H1 (cell line): ENCODE measurements around the gene FGF12. TPM values are rescaled to one million over a fixed set of nuclear protein-coding genes. Genes with fewer than 3 reads are reported as not detected.

Experiments used
- CTCF ChIA-PET: fragments of 300-600 bp; sonication (Branson Sonifier 250); formaldehyde crosslinking; loops from one replicate; lab custom pipeline; 2021; ENCODE audit not compliant: partially characterized antibody; lab: Charles Lee
- POLR2A ChIA-PET: fragments of 300-600 bp; sonication (Branson Sonifier 250); formaldehyde crosslinking; loops from one replicate; lab custom pipeline; 2021; ENCODE audit warnings: inconsistent platforms; ENCODE audit not compliant: partially characterized antibody; lab: Charles Lee
- DNase-seq, 2 experiments: peaks; one replicate each; pipeline versions ENCODE4 v3.0.0 to v3.0.0-alpha.2; 2010 to 2022; ENCODE audit warnings: low spot score in 2 of 2, low read depth in 1 of 2, mixed read lengths in 1 of 2
- FAIRE-seq: peaks from 2 replicates; lab custom pipeline; 2011; peaks lifted over from hg19 to GRCh38; lab: Jason Lieb, UNC
- H2AFZ ChIP-seq: 2 replicates; pipeline ENCODE4 v1.8.1; 2012; ENCODE audit warnings: low read length, inconsistent platforms
- H2AK5ac ChIP-seq: 2 replicates; pipeline ENCODE4 v1.6.1; 2013; ENCODE audit warnings: low read depth, low read length
- H2BK120ac ChIP-seq: replicated peaks from 2 replicates; pipeline ENCODE3; 2013; ENCODE audit warnings: low read depth, low read length, inconsistent platforms
- H2BK12ac ChIP-seq: 2 replicates; pipeline ENCODE4 v1.6.1; 2013; ENCODE audit warnings: low read depth, low read length
- H2BK15ac ChIP-seq: 2 replicates; pipeline ENCODE4 v1.6.1; 2013; ENCODE audit warnings: low read length
- H2BK20ac ChIP-seq: 2 replicates; pipeline ENCODE4 v1.6.1; 2013; ENCODE audit warnings: low read length
- H2BK5ac ChIP-seq: 2 replicates; pipeline ENCODE4 v1.6.1; 2013; ENCODE audit warnings: low read depth, low read length
- H3K14ac ChIP-seq: 2 replicates; pipeline ENCODE4 v1.6.1; 2013; ENCODE audit warnings: inconsistent platforms; ENCODE audit not compliant: insufficient read length
- H3K18ac ChIP-seq: 2 replicates; pipeline ENCODE4 v1.6.1; 2013; ENCODE audit warnings: low read length; ENCODE audit errors: extremely low read depth
- H3K23ac ChIP-seq: 2 replicates; pipeline ENCODE4 v1.6.1; 2013; ENCODE audit warnings: inconsistent platforms; ENCODE audit not compliant: insufficient read length
- H3K23me2 ChIP-seq: 2 replicates; pipeline ENCODE4 v1.6.1; 2013; ENCODE audit warnings: low read depth, low read length
- H3K27ac ChIP-seq: 2 replicates; pipeline ENCODE4 v1.6.1; 2011; ENCODE audit warnings: low read depth, low read length, inconsistent platforms
- H3K27me3 ChIP-seq, 4 experiments: replicated peaks in 1 of 4; 1 replicate in 1 of 4; 2 replicates in 3 of 4; pipeline versions ENCODE4 v1.6.1 to v1.8.1; 2011 to 2013; ENCODE audit warnings: low read length in 3 of 4, mild to moderate bottlenecking in 3 of 4, inconsistent platforms in 2 of 4, mixed read lengths in 2 of 4, moderate library complexity in 1 of 4; ENCODE audit not compliant: control insufficient read depth in 3 of 4, insufficient read depth in 3 of 4; ENCODE audit errors: extremely low read depth in 1 of 4
- H3K36me3 ChIP-seq, 4 experiments: 2 replicates each; pipeline versions ENCODE4 v1.6.1 to v1.8.1; 2011 to 2013; ENCODE audit warnings: mild to moderate bottlenecking in 4 of 4, low read length in 3 of 4, moderate library complexity in 2 of 4, control low read depth in 1 of 4, inconsistent platforms in 1 of 4; ENCODE audit not compliant: insufficient read depth in 4 of 4, control insufficient read depth in 2 of 4
- H3K4ac ChIP-seq: replicated peaks from 2 replicates; pipeline ENCODE3; 2013; ENCODE audit warnings: low read length, low read depth, mixed read lengths, inconsistent platforms; ENCODE audit not compliant: insufficient read length
- H3K4me1 ChIP-seq, 4 experiments: replicated peaks in 1 of 4; 1 replicate in 1 of 4; 2 replicates in 3 of 4; pipeline versions ENCODE4 v1.6.1 to v1.8.1; 2011 to 2013; ENCODE audit warnings: low read length in 3 of 4, inconsistent platforms in 2 of 4, mixed read lengths in 1 of 4; ENCODE audit not compliant: insufficient read depth in 4 of 4, control insufficient read depth in 3 of 4
- H3K4me2 ChIP-seq, 2 experiments: 2 replicates each; pipeline versions ENCODE4 v1.6.1 to v1.8.1; 2011 to 2013; ENCODE audit warnings: low read depth in 2 of 2, low read length in 2 of 2, control low read depth in 1 of 2, inconsistent platforms in 1 of 2, mild to moderate bottlenecking in 1 of 2; ENCODE audit not compliant: insufficient read depth in 1 of 2
- H3K4me3 ChIP-seq, 4 experiments: fragments of 200-600, 300-600 bp in 1 of 4; sonication (generic), shearing (Covaris generic), sonication (Bioruptor Twin) in 1 of 4; 2 replicates each; pipeline versions ENCODE4 v1.5.1 to v1.8.1; 2011 to 2016; ENCODE audit warnings: low read length in 4 of 4, low read depth in 3 of 4, control low read depth in 2 of 4, inconsistent platforms in 2 of 4, mild to moderate bottlenecking in 2 of 4, mixed read lengths in 1 of 4, moderate library complexity in 1 of 4; ENCODE audit not compliant: insufficient read depth in 2 of 4; ENCODE audit errors: extremely low read depth in 1 of 4
- H3K56ac ChIP-seq: replicated peaks from 2 replicates; pipeline ENCODE3; 2013; ENCODE audit warnings: low read depth, mild to moderate bottlenecking, mixed read lengths, low read length, inconsistent platforms; ENCODE audit not compliant: insufficient read length
- H3K79me1 ChIP-seq: 2 replicates; pipeline ENCODE4 v1.6.1; 2013; ENCODE audit warnings: low read depth, low read length, control low read depth
- H3K79me2 ChIP-seq, 2 experiments: 2 replicates each; pipeline versions ENCODE4 v1.6.1 to v1.8.1; 2012 to 2013; ENCODE audit warnings: low read length in 2 of 2, mild to moderate bottlenecking in 2 of 2, inconsistent platforms in 1 of 2; ENCODE audit not compliant: insufficient read depth in 2 of 2, control insufficient read depth in 1 of 2
- H3K9ac ChIP-seq, 4 experiments: replicated peaks in 1 of 4; 1 replicate in 1 of 4; 2 replicates in 3 of 4; pipeline versions ENCODE4 v1.6.1 to v1.8.1; 2011 to 2013; ENCODE audit warnings: low read depth in 3 of 4, low read length in 3 of 4, control low read depth in 2 of 4, mild to moderate bottlenecking in 2 of 4, moderate library complexity in 2 of 4, inconsistent platforms in 1 of 4; ENCODE audit errors: extremely low read depth in 1 of 4
- H3K9me3 ChIP-seq, 2 experiments: 2 replicates each; pipeline versions ENCODE4 v1.6.1 to v1.8.1; 2012 to 2013; ENCODE audit warnings: mild to moderate bottlenecking in 2 of 2, moderate library complexity in 2 of 2, control low read depth in 1 of 2, inconsistent platforms in 1 of 2, low read depth in 1 of 2, low read length in 1 of 2, mixed read lengths in 1 of 2; ENCODE audit not compliant: insufficient read depth in 2 of 2
- H4K20me1 ChIP-seq, 2 experiments: replicated peaks in 1 of 2; 2 replicates each; pipeline versions ENCODE3 to v1.8.1; 2011 to 2013; ENCODE audit warnings: inconsistent platforms in 2 of 2, low read length in 2 of 2, mild to moderate bottlenecking in 1 of 2; ENCODE audit not compliant: insufficient read depth in 2 of 2, control insufficient read depth in 1 of 2
- H4K5ac ChIP-seq: 2 replicates; pipeline ENCODE4 v1.6.1; 2013; ENCODE audit warnings: low read length, low read depth, mixed read lengths, inconsistent platforms; ENCODE audit not compliant: insufficient read length
- H4K8ac ChIP-seq: 2 replicates; pipeline ENCODE4 v1.8.0; 2013; ENCODE audit warnings: mild to moderate bottlenecking, moderate library complexity, low read length, inconsistent platforms; ENCODE audit not compliant: insufficient read depth; ENCODE audit errors: extremely low read depth
- H4K91ac ChIP-seq: replicated peaks from 2 replicates; pipeline ENCODE3; 2013; ENCODE audit warnings: low read length, mixed read lengths, inconsistent platforms; ENCODE audit not compliant: insufficient read length
- E2F6 ChIP-seq: IDR thresholded peaks from 2 replicates; pipeline ENCODE4 v1.6.1; 2012; ENCODE audit warnings: inconsistent platforms
- HDAC2 ChIP-seq, 2 experiments: fragments of 300-600 bp in 1 of 2; sonication (generic) in 1 of 2; IDR thresholded peaks; 2 replicates each; pipeline ENCODE4 v1.6.1; 2011 to 2012; ENCODE audit warnings: low read depth in 2 of 2, low read length in 2 of 2, mild to moderate bottlenecking in 2 of 2, moderate library complexity in 2 of 2, borderline replicate concordance in 1 of 2, inconsistent platforms in 1 of 2
- JUN ChIP-seq: IDR thresholded peaks from 2 replicates; pipeline ENCODE4 v1.6.1; 2011; ENCODE audit warnings: low read depth, mild to moderate bottlenecking, improper control_type of control experiment, low read length
- YY1 ChIP-seq: IDR thresholded peaks from 2 replicates; pipeline ENCODE4 v1.6.1; 2011; ENCODE audit warnings: low read depth, mild to moderate bottlenecking, low read length
- ZNF274 ChIP-seq: IDR thresholded peaks from 2 replicates; pipeline ENCODE4 v1.7.0; 2012; ENCODE audit warnings: low read length, borderline replicate concordance; ENCODE audit errors: extremely low read depth
- WGBS, 2 experiments: shearing (Covaris generic) in 1 of 2; methylation state at CpG; one replicate each; pipeline versions ENCODE4 v1.1.6 to v1.1.7; 2013 to 2015; ENCODE audit warnings: low lambda C conversion rate in 2 of 2, mixed read lengths in 2 of 2, inconsistent platforms in 1 of 2, low coverage in 1 of 2, missing lambda C conversion rate in 1 of 2; ENCODE audit not compliant: insufficient replicate concordance in 2 of 2, insufficient coverage in 1 of 2, insufficient read length in 1 of 2; ENCODE audit errors: extremely low coverage in 1 of 2, missing lambda C conversion rate in 1 of 2; 5-methylcytosine and 5-hydroxymethylcytosine counted together
- polyA plus RNA-seq, 7 experiments: library from polyadenylated mRNA; depleted of rRNA in 3 of 7; stranded (reverse) in 5 of 7; unstranded in 2 of 7; fragments of >200 nt in 5 of 7; fragments of 200-250 nt in 2 of 7; gene quantifications; 1 replicate in 5 of 7; 2 replicates in 1 of 7; 4 replicates in 1 of 7; pipeline versions ENCODE4 v1.2.1 to v1.2.3, GENCODE V29; 2011 to 2013; ENCODE audit warnings: missing spikeins in 2 of 7, mixed read lengths in 2 of 7
- total RNA-seq: library from RNA; stranded (reverse); fragmentation: NEBNext Ultra II Directional; extraction: Animal tissue kit (Norgen Biotek cat#: 25700); gene quantifications from 2 replicates; pipeline ENCODE4 v1.2.1, GENCODE V29; 2021

FGF12 gene
- total and polyA plus RNA-seq, 2 of the 8 experiments (the other 6 are each of a cell fraction or from before 2014, with no cell fraction given), result 4.1 to 16.6 TPM

- Histone ChIP-seq H4K8ac (no peak overlapping the region), H3K79me2 (no peaks in the 10 kb centered on the region), H3K4ac (no peak overlapping the region), H2BK15ac (no peak overlapping the region), H3K14ac (no peak overlapping the region), H2AFZ (no peak overlapping the region), H4K5ac (no peak overlapping the region), H4K20me1 (no peaks in the 10 kb centered on the region), H4K91ac (no peak overlapping the region), H3K27me3 (no peaks in the 10 kb centered on the region), H3K4me1 (no peaks in the 10 kb centered on the region), H2AK5ac (no peak overlapping the region), H2BK5ac (no peak overlapping the region), H3K36me3 (no peaks in the 10 kb centered on the region), H3K56ac (no peak overlapping the region), H3K9me3 (no peaks in the 10 kb centered on the region), H3K27ac (no peak overlapping the region), H3K18ac (no peak overlapping the region), H3K4me3 (no peak overlapping the region), H3K9ac (no peak overlapping the region), H3K4me2 (no peak overlapping the region), H3K23me2 (no peaks in the 10 kb centered on the region; the same call in 1 of the 2 replicates), H2BK120ac (no peak overlapping the region), H2BK20ac (no peak overlapping the region), H3K23ac (no peak overlapping the region), H3K79me1 (no peaks in the 10 kb centered on the region), H2BK12ac (no peak overlapping the region)
- 88% methylated on average over 3 of the region's 3 CpGs; no CpG with 5 or more reads in 1 of the 2 experiments for WGBS, 2 experiments
- ChIA-PET CTCF (no interaction called here), POLR2A (no interaction called here)
- DNase-seq, result no peak
- no peak for FAIRE-seq
- TF ChIP-seq HDAC2 (IDR thresholded peaks at IDR 0.05; ENCODE audit: borderline replicate concordance in 1 of 2, low read depth in 2 of 2, low read length in 2 of 2), result no peak
- TF ChIP-seq JUN, result no peak
- TF ChIP-seq YY1, result no peak
- no peak for TF ChIP-seq ZNF274
- no peak for TF ChIP-seq E2F6
Observed at GRCh38 chr3:192487033-192487432, 240.3 kb downstream of the FGF12 start.
